H1 (cell line): Measurements from ENCODE around the gene INPP4B. TPM values are rescaled to one million over a fixed set of nuclear protein-coding genes. Genes with fewer than 3 reads are reported as not detected.

Experiments
- CTCF ChIA-PET: fragments of 300-600 bp; sonication (Branson Sonifier 250); formaldehyde crosslinking; loops from one replicate; lab custom pipeline; 2021; ENCODE audit not compliant: partially characterized antibody; lab: Charles Lee
- POLR2A ChIA-PET: fragments of 300-600 bp; sonication (Branson Sonifier 250); formaldehyde crosslinking; loops from one replicate; lab custom pipeline; 2021; ENCODE audit warnings: inconsistent platforms; ENCODE audit not compliant: partially characterized antibody; lab: Charles Lee
- DNase-seq, 2 experiments: peaks; one replicate each; pipeline versions ENCODE4 v3.0.0 to v3.0.0-alpha.2; 2010 to 2022; ENCODE audit warnings: low spot score in 2 of 2, low read depth in 1 of 2, mixed read lengths in 1 of 2
- FAIRE-seq: peaks from 2 replicates; lab custom pipeline; 2011; peaks lifted over from hg19 to GRCh38; lab: Jason Lieb, UNC
- H2AFZ ChIP-seq: 2 replicates; pipeline ENCODE4 v1.8.1; 2012; ENCODE audit warnings: low read length, inconsistent platforms
- H2AK5ac ChIP-seq: 2 replicates; pipeline ENCODE4 v1.6.1; 2013; ENCODE audit warnings: low read depth, low read length
- H2BK120ac ChIP-seq: replicated peaks from 2 replicates; pipeline ENCODE3; 2013; ENCODE audit warnings: low read depth, low read length, inconsistent platforms
- H2BK12ac ChIP-seq: 2 replicates; pipeline ENCODE4 v1.6.1; 2013; ENCODE audit warnings: low read depth, low read length
- H2BK15ac ChIP-seq: 2 replicates; pipeline ENCODE4 v1.6.1; 2013; ENCODE audit warnings: low read length
- H2BK20ac ChIP-seq: 2 replicates; pipeline ENCODE4 v1.6.1; 2013; ENCODE audit warnings: low read length
- H2BK5ac ChIP-seq: 2 replicates; pipeline ENCODE4 v1.6.1; 2013; ENCODE audit warnings: low read depth, low read length
- H3K14ac ChIP-seq: 2 replicates; pipeline ENCODE4 v1.6.1; 2013; ENCODE audit warnings: inconsistent platforms; ENCODE audit not compliant: insufficient read length
- H3K18ac ChIP-seq: 2 replicates; pipeline ENCODE4 v1.6.1; 2013; ENCODE audit warnings: low read length; ENCODE audit errors: extremely low read depth
- H3K23ac ChIP-seq: 2 replicates; pipeline ENCODE4 v1.6.1; 2013; ENCODE audit warnings: inconsistent platforms; ENCODE audit not compliant: insufficient read length
- H3K23me2 ChIP-seq: 2 replicates; pipeline ENCODE4 v1.6.1; 2013; ENCODE audit warnings: low read depth, low read length
- H3K27ac ChIP-seq: 2 replicates; pipeline ENCODE4 v1.6.1; 2011; ENCODE audit warnings: low read depth, low read length, inconsistent platforms
- H3K27me3 ChIP-seq, 4 experiments: replicated peaks in 1 of 4; 1 replicate in 1 of 4; 2 replicates in 3 of 4; pipeline versions ENCODE4 v1.6.1 to v1.8.1; 2011 to 2013; ENCODE audit warnings: low read length in 3 of 4, mild to moderate bottlenecking in 3 of 4, inconsistent platforms in 2 of 4, mixed read lengths in 2 of 4, moderate library complexity in 1 of 4; ENCODE audit not compliant: control insufficient read depth in 3 of 4, insufficient read depth in 3 of 4; ENCODE audit errors: extremely low read depth in 1 of 4
- H3K36me3 ChIP-seq, 4 experiments: 2 replicates each; pipeline versions ENCODE4 v1.6.1 to v1.8.1; 2011 to 2013; ENCODE audit warnings: mild to moderate bottlenecking in 4 of 4, low read length in 3 of 4, moderate library complexity in 2 of 4, control low read depth in 1 of 4, inconsistent platforms in 1 of 4; ENCODE audit not compliant: insufficient read depth in 4 of 4, control insufficient read depth in 2 of 4
- H3K4ac ChIP-seq: replicated peaks from 2 replicates; pipeline ENCODE3; 2013; ENCODE audit warnings: low read length, low read depth, mixed read lengths, inconsistent platforms; ENCODE audit not compliant: insufficient read length
- H3K4me1 ChIP-seq, 4 experiments: replicated peaks in 1 of 4; 1 replicate in 1 of 4; 2 replicates in 3 of 4; pipeline versions ENCODE4 v1.6.1 to v1.8.1; 2011 to 2013; ENCODE audit warnings: low read length in 3 of 4, inconsistent platforms in 2 of 4, mixed read lengths in 1 of 4; ENCODE audit not compliant: insufficient read depth in 4 of 4, control insufficient read depth in 3 of 4
- H3K4me2 ChIP-seq, 2 experiments: 2 replicates each; pipeline versions ENCODE4 v1.6.1 to v1.8.1; 2011 to 2013; ENCODE audit warnings: low read depth in 2 of 2, low read length in 2 of 2, control low read depth in 1 of 2, inconsistent platforms in 1 of 2, mild to moderate bottlenecking in 1 of 2; ENCODE audit not compliant: insufficient read depth in 1 of 2
- H3K4me3 ChIP-seq, 4 experiments: fragments of 200-600, 300-600 bp in 1 of 4; sonication (generic), shearing (Covaris generic), sonication (Bioruptor Twin) in 1 of 4; 2 replicates each; pipeline versions ENCODE4 v1.5.1 to v1.8.1; 2011 to 2016; ENCODE audit warnings: low read length in 4 of 4, low read depth in 3 of 4, control low read depth in 2 of 4, inconsistent platforms in 2 of 4, mild to moderate bottlenecking in 2 of 4, mixed read lengths in 1 of 4, moderate library complexity in 1 of 4; ENCODE audit not compliant: insufficient read depth in 2 of 4; ENCODE audit errors: extremely low read depth in 1 of 4
- H3K56ac ChIP-seq: replicated peaks from 2 replicates; pipeline ENCODE3; 2013; ENCODE audit warnings: low read depth, mild to moderate bottlenecking, mixed read lengths, low read length, inconsistent platforms; ENCODE audit not compliant: insufficient read length
- H3K79me1 ChIP-seq: 2 replicates; pipeline ENCODE4 v1.6.1; 2013; ENCODE audit warnings: low read depth, low read length, control low read depth
- H3K79me2 ChIP-seq, 2 experiments: 2 replicates each; pipeline versions ENCODE4 v1.6.1 to v1.8.1; 2012 to 2013; ENCODE audit warnings: low read length in 2 of 2, mild to moderate bottlenecking in 2 of 2, inconsistent platforms in 1 of 2; ENCODE audit not compliant: insufficient read depth in 2 of 2, control insufficient read depth in 1 of 2
- H3K9ac ChIP-seq, 4 experiments: replicated peaks in 1 of 4; 1 replicate in 1 of 4; 2 replicates in 3 of 4; pipeline versions ENCODE4 v1.6.1 to v1.8.1; 2011 to 2013; ENCODE audit warnings: low read depth in 3 of 4, low read length in 3 of 4, control low read depth in 2 of 4, mild to moderate bottlenecking in 2 of 4, moderate library complexity in 2 of 4, inconsistent platforms in 1 of 4; ENCODE audit errors: extremely low read depth in 1 of 4
- H3K9me3 ChIP-seq, 2 experiments: 2 replicates each; pipeline versions ENCODE4 v1.6.1 to v1.8.1; 2012 to 2013; ENCODE audit warnings: mild to moderate bottlenecking in 2 of 2, moderate library complexity in 2 of 2, control low read depth in 1 of 2, inconsistent platforms in 1 of 2, low read depth in 1 of 2, low read length in 1 of 2, mixed read lengths in 1 of 2; ENCODE audit not compliant: insufficient read depth in 2 of 2
- H4K20me1 ChIP-seq, 2 experiments: replicated peaks in 1 of 2; 2 replicates each; pipeline versions ENCODE3 to v1.8.1; 2011 to 2013; ENCODE audit warnings: inconsistent platforms in 2 of 2, low read length in 2 of 2, mild to moderate bottlenecking in 1 of 2; ENCODE audit not compliant: insufficient read depth in 2 of 2, control insufficient read depth in 1 of 2
- H4K5ac ChIP-seq: 2 replicates; pipeline ENCODE4 v1.6.1; 2013; ENCODE audit warnings: low read length, low read depth, mixed read lengths, inconsistent platforms; ENCODE audit not compliant: insufficient read length
- H4K8ac ChIP-seq: 2 replicates; pipeline ENCODE4 v1.8.0; 2013; ENCODE audit warnings: mild to moderate bottlenecking, moderate library complexity, low read length, inconsistent platforms; ENCODE audit not compliant: insufficient read depth; ENCODE audit errors: extremely low read depth
- H4K91ac ChIP-seq: replicated peaks from 2 replicates; pipeline ENCODE3; 2013; ENCODE audit warnings: low read length, mixed read lengths, inconsistent platforms; ENCODE audit not compliant: insufficient read length
- CBX5 ChIP-seq: fragments of 300-800, 300-1000 bp; sonication (generic); IDR thresholded peaks from 2 replicates; pipeline ENCODE4 v1.7.1; 2016; ENCODE audit warnings: antibody characterized with exemption, low read length, low read depth
- CHD2 ChIP-seq: IDR thresholded peaks from 2 replicates; pipeline ENCODE4 v1.6.1; 2012; ENCODE audit warnings: low read length, improper control_type of control experiment
- CTBP2 ChIP-seq: IDR thresholded peaks from 2 replicates; pipeline ENCODE4 v1.7.0; 2011; ENCODE audit warnings: borderline replicate concordance, mild to moderate bottlenecking, moderate library complexity, mixed read lengths, low read length; ENCODE audit not compliant: insufficient read depth, insufficient read length
- EP300 ChIP-seq, 2 experiments: IDR thresholded peaks; 1 replicate in 1 of 2; 2 replicates in 1 of 2; pipeline ENCODE4 v1.6.1; 2011 to 2012; ENCODE audit warnings: low read depth in 2 of 2, low read length in 2 of 2, mild to moderate bottlenecking in 2 of 2, borderline replicate concordance in 1 of 2, inconsistent platforms in 1 of 2, moderate library complexity in 1 of 2
- SRF ChIP-seq: IDR thresholded peaks from 2 replicates; pipeline ENCODE4 v1.6.1; 2011; ENCODE audit warnings: mild to moderate bottlenecking, low read depth, low read length, moderate library complexity
- TCF12 ChIP-seq: IDR thresholded peaks from 2 replicates; pipeline ENCODE4 v1.6.1; 2011; ENCODE audit warnings: low read depth, mild to moderate bottlenecking, low read length
- ZNF274 ChIP-seq: IDR thresholded peaks from 2 replicates; pipeline ENCODE4 v1.7.0; 2012; ENCODE audit warnings: low read length, borderline replicate concordance; ENCODE audit errors: extremely low read depth
- WGBS, 2 experiments: shearing (Covaris generic) in 1 of 2; methylation state at CpG; one replicate each; pipeline versions ENCODE4 v1.1.6 to v1.1.7; 2013 to 2015; ENCODE audit warnings: low lambda C conversion rate in 2 of 2, mixed read lengths in 2 of 2, inconsistent platforms in 1 of 2, low coverage in 1 of 2, missing lambda C conversion rate in 1 of 2; ENCODE audit not compliant: insufficient replicate concordance in 2 of 2, insufficient coverage in 1 of 2, insufficient read length in 1 of 2; ENCODE audit errors: extremely low coverage in 1 of 2, missing lambda C conversion rate in 1 of 2; 5-methylcytosine and 5-hydroxymethylcytosine counted together
- polyA plus RNA-seq, 7 experiments: library from polyadenylated mRNA; depleted of rRNA in 3 of 7; stranded (reverse) in 5 of 7; unstranded in 2 of 7; fragments of >200 nt in 5 of 7; fragments of 200-250 nt in 2 of 7; gene quantifications; 1 replicate in 5 of 7; 2 replicates in 1 of 7; 4 replicates in 1 of 7; pipeline versions ENCODE4 v1.2.1 to v1.2.3, GENCODE V29; 2011 to 2013; ENCODE audit warnings: missing spikeins in 2 of 7, mixed read lengths in 2 of 7
- total RNA-seq: library from RNA; stranded (reverse); fragmentation: NEBNext Ultra II Directional; extraction: Animal tissue kit (Norgen Biotek cat#: 25700); gene quantifications from 2 replicates; pipeline ENCODE4 v1.2.1, GENCODE V29; 2021
- TF ChIP-seq, protein P1 (sequence below): IDR thresholded peaks from 2 replicates; pipeline ENCODE4 v1.6.1; 2012; ENCODE audit warnings: low read length, inconsistent platforms

Gene INPP4B
- total and polyA plus RNA-seq, 2 of the 8 experiments (the other 6 are each of a cell fraction or from before 2014, with no cell fraction given): 0.11 to 0.54 TPM

DNA sequence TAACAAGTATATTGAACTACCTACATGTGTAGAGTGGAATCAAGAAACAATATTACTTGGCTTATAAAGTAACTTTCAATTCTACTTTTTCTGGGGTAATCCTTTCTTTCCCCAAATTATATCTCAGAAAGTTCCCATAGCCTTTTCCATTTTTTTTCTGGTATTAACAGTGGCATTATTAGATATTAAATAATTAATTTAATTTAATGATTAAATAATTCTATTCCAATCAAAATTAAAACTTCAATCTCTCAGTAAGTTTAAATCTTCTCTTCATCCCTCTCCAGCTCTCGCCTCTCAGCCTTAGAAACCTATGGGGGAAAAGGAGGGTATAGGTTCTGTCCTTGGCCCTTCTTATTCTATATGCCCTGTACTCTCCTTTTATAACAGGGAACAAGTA lies 262.4 kb downstream of the INPP4B start:
- TF ChIP-seq CHD2 (no peak), SRF (no peak), ZNF274 (no peak), CTBP2 (no peak), TCF12 (no peak), CBX5 (no peak), EP300 (IDR thresholded peaks at IDR 0.05; ENCODE audit: borderline replicate concordance in 1 of 2, low read depth in 2 of 2, low read length in 2 of 2) (no peak)
- TF ChIP-seq, protein P1, sequence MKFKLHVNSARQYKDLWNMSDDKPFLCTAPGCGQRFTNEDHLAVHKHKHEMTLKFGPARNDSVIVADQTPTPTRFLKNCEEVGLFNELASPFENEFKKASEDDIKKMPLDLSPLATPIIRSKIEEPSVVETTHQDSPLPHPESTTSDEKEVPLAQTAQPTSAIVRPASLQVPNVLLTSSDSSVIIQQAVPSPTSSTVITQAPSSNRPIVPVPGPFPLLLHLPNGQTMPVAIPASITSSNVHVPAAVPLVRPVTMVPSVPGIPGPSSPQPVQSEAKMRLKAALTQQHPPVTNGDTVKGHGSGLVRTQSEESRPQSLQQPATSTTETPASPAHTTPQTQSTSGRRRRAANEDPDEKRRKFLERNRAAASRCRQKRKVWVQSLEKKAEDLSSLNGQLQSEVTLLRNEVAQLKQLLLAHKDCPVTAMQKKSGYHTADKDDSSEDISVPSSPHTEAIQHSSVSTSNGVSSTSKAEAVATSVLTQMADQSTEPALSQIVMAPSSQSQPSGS: no peak
- ChIA-PET POLR2A (no interaction called here), CTCF (no interaction called here)
- H3K4ac ChIP-seq: no peak overlapping the region
- H3K79me1 ChIP-seq: no peaks in the 10 kb centered on the region
- H2AFZ ChIP-seq: no peak overlapping the region
- DNase-seq: no peak
- no peak overlapping the region for H2BK12ac ChIP-seq
- H2BK15ac ChIP-seq: no peak overlapping the region
- no peak overlapping the region for H3K4me2 ChIP-seq
- no peak overlapping the region for H2BK20ac ChIP-seq
- no peak overlapping the region for H3K56ac ChIP-seq
- no peak overlapping the region for H2BK120ac ChIP-seq
- H4K20me1 ChIP-seq: no peaks in the 10 kb centered on the region
- no peak overlapping the region for H3K23ac ChIP-seq
- H3K18ac ChIP-seq: no peak overlapping the region
- H4K91ac ChIP-seq: no peak overlapping the region
- H3K14ac ChIP-seq: no peak overlapping the region
- H3K79me2 ChIP-seq: no peaks in the 10 kb centered on the region
- H4K8ac ChIP-seq: no peak overlapping the region
- H3K9me3 ChIP-seq: no peaks in the 10 kb centered on the region
- no peak overlapping the region for H2AK5ac ChIP-seq
- H3K27ac ChIP-seq: no peak overlapping the region
- H4K5ac ChIP-seq: no peak overlapping the region
- WGBS, 2 experiments: 100% methylated on average over 1 of the region's 1 CpG; no CpG with 5 or more reads in 1 of the 2 experiments
- H3K36me3 ChIP-seq: no peaks in the 10 kb centered on the region
- no peak overlapping the region for H3K4me3 ChIP-seq
- no peaks in the 10 kb centered on the region for H3K23me2 ChIP-seq
- H3K27me3 ChIP-seq: no peaks in the 10 kb centered on the region
- FAIRE-seq: no peak
- H2BK5ac ChIP-seq: no peak overlapping the region
- H3K4me1 ChIP-seq: no peaks in the 10 kb centered on the region
- H3K9ac ChIP-seq: no peak overlapping the region
